ENCODE results near the gene DDC. TPM values are rescaled to one million over a fixed set of nuclear protein-coding genes. Genes with fewer than 3 reads are reported as not detected.

DDC gene
- total and polyA plus RNA-seq, 2 donors from 2014 or later, result 7.8 to 257 TPM

- no peak for FAIRE-seq
Measured at GRCh38 chr7:50556247-50556991, 8.8 kb downstream of the DDC start.

GRCh38 chr7:50555594-50556140 lies 9.5 kb downstream of the DDC start:
- H3K4me3 ChIP-seq (ENCODE audit: low read length in 3 of 3), result peak overlapping the region in 1 of 3 donors; percentile 12
- no peaks in the 10 kb centered on the region for H3K27me3 ChIP-seq (ENCODE audit: control insufficient read depth, insufficient read depth, low read length)
- intact Hi-C loops (cut with DNase I), result no loop called here
- FAIRE-seq, result no peak
- H3K27ac ChIP-seq (ENCODE audit: low read depth in 2 of 2, low read length in 2 of 2), result no peak overlapping the region
- H3K9ac ChIP-seq (ENCODE audit: low read length in 3 of 3), result no peak overlapping the region
- H3K9me3 ChIP-seq (ENCODE audit: control insufficient read depth in 2 of 3, insufficient read depth in 1 of 3, low read length in 3 of 3), result no peaks in the 10 kb centered on the region
- H3K36me3 ChIP-seq (ENCODE audit: control insufficient read depth in 2 of 3, insufficient read depth in 3 of 3, low read length in 3 of 3), result no peaks in the 10 kb centered on the region
- no peak for TF ChIP-seq CTCF (IDR thresholded peaks at IDR 0.05; ENCODE audit: borderline replicate concordance, extremely low read depth, insufficient read depth)
- DNase-seq, result no peak
- H3K4me1 ChIP-seq (ENCODE audit: control insufficient read depth in 2 of 3, insufficient read depth in 2 of 3, low read depth in 1 of 3, low read length in 3 of 3), result peaks cover 0 to 18% (median 10%) of the 10 kb centered on the region in 3 donors

More at GRCh38 chr7:50556247-50556991, 8.8 kb downstream of the DDC start:
- TF ChIP-seq CTCF (IDR thresholded peaks at IDR 0.05; ENCODE audit: borderline replicate concordance, extremely low read depth, insufficient read depth), result no peak
- intact Hi-C loops (cut with DNase I), result no loop called here
- Histone ChIP-seq H3K4me1 (ENCODE audit: control insufficient read depth in 2 of 3, insufficient read depth in 2 of 3, low read depth in 1 of 3, low read length in 3 of 3) (peaks cover 0 to 18% (median 12%) of the 10 kb centered on the region in 3 donors), H3K9me3 (ENCODE audit: control insufficient read depth in 2 of 3, insufficient read depth in 1 of 3, low read length in 3 of 3) (no peaks in the 10 kb centered on the region), H3K4me3 (ENCODE audit: low read length in 3 of 3) (peak overlapping the region in 1 of 3 donors; percentile 23), H3K36me3 (ENCODE audit: control insufficient read depth in 2 of 3, insufficient read depth in 3 of 3, low read length in 3 of 3) (no peaks in the 10 kb centered on the region), H3K27me3 (ENCODE audit: control insufficient read depth, insufficient read depth, low read length) (no peaks in the 10 kb centered on the region), H3K9ac (ENCODE audit: low read length in 3 of 3) (no peak overlapping the region), H3K27ac (ENCODE audit: low read depth in 2 of 2, low read length in 2 of 2) (peak overlapping the region in 1 of 2 donors; percentile 6)
- no peak for DNase-seq

GRCh38 chr7:50554431-50555322 lies 10.5 kb downstream of the DDC start:
- no peak overlapping the region for H3K27ac ChIP-seq (ENCODE audit: low read depth in 2 of 2, low read length in 2 of 2)
- no peaks in the 10 kb centered on the region for H3K27me3 ChIP-seq (ENCODE audit: control insufficient read depth, insufficient read depth, low read length)
- no peak overlapping the region for H3K4me3 ChIP-seq (ENCODE audit: low read length in 3 of 3)
- H3K4me1 ChIP-seq (ENCODE audit: control insufficient read depth in 2 of 3, insufficient read depth in 2 of 3, low read depth in 1 of 3, low read length in 3 of 3), result peaks cover 0 to 18% (median 10%) of the 10 kb centered on the region in 3 donors
- no peaks in the 10 kb centered on the region for H3K9me3 ChIP-seq (ENCODE audit: control insufficient read depth in 2 of 3, insufficient read depth in 1 of 3, low read length in 3 of 3)
- FAIRE-seq (no peak), DNase-seq (no peak)
- H3K9ac ChIP-seq (ENCODE audit: low read length in 3 of 3), result no peak overlapping the region
- no peak for TF ChIP-seq CTCF (IDR thresholded peaks at IDR 0.05; ENCODE audit: borderline replicate concordance, extremely low read depth, insufficient read depth)
- no peaks in the 10 kb centered on the region for H3K36me3 ChIP-seq (ENCODE audit: control insufficient read depth in 2 of 3, insufficient read depth in 3 of 3, low read length in 3 of 3)
- intact Hi-C loops (cut with DNase I), result no loop called here

All from kidney (tissue), 14 donors.